Body of pancreas (tissue), 4 donors: ENCODE results near the gene ASTN2. TPM values are rescaled to one million over a fixed set of nuclear protein-coding genes. Genes with fewer than 3 reads are reported as not detected.

Experiments
- ATAC-seq: fragments of 150-250 bp; one replicate; pipeline ENCODE4 v1.9.1; 2016
- DNase-seq, 4 donors: peaks; one replicate each; pipeline ENCODE4 v3.0.0-alpha.2; 2019
- H3K27ac ChIP-seq, 4 donors: fragments of 200-600 bp; sonication (generic); 1 replicate in 3 of 4; 2 replicates in 1 of 4; pipeline versions ENCODE4 v1.5.1 to v1.6.1; 2016 to 2019; ENCODE audit warnings: mild to moderate bottlenecking in 1 of 4, mixed read lengths in 1 of 4, moderate library complexity in 1 of 4
- H3K27me3 ChIP-seq, 2 donors: fragments of 200-600 bp; sonication (generic); one replicate each; pipeline ENCODE4 v1.6.0; 2016; ENCODE audit warnings: mild to moderate bottlenecking in 1 of 2
- H3K36me3 ChIP-seq, 2 donors: fragments of 200-600 bp; sonication (generic); replicated peaks in 1 of 2; 2 replicates each; pipeline ENCODE4 v1.5.1; 2016; ENCODE audit warnings: low read depth in 2 of 2; ENCODE audit not compliant: insufficient read depth in 1 of 2
- H3K4me1 ChIP-seq: fragments of 200-600 bp; sonication (generic); one replicate; pipeline ENCODE4 v1.6.0; 2016
- H3K4me3 ChIP-seq, 2 donors: fragments of 200-600 bp; sonication (generic); 1 replicate in 1 of 2; 2 replicates in 1 of 2; pipeline ENCODE4 v1.5.1; 2016 to 2019
- H3K9me3 ChIP-seq, 3 donors: fragments of 200-600 bp; sonication (generic); 1 replicate in 2 of 3; 2 replicates in 1 of 3; pipeline ENCODE4 v1.5.1; 2016
- CTCF ChIP-seq, 7 experiments: fragments of 450-650 bp in 4 of 7; fragments of 200-600 bp in 3 of 7; sonication (generic) in 3 of 7; IDR thresholded peaks; one replicate each; pipeline ENCODE4 v1.5.1; 2016 to 2019; ENCODE audit warnings: antibody characterized with exemption in 7 of 7
- POLR2A ChIP-seq, 3 donors: fragments of 450-650 bp; IDR thresholded peaks; one replicate each; pipeline ENCODE4 v1.6.1; 2016; ENCODE audit warnings: antibody characterized with exemption in 3 of 3, mild to moderate bottlenecking in 2 of 3
- WGBS, 2 donors: methylation state at CpG; one replicate each; pipeline ENCODE4 v1.1.5; 2017; 5-methylcytosine and 5-hydroxymethylcytosine counted together
- intact Hi-C: fragments of 100-400 bp; cut with DNase I; formaldehyde crosslinking; loops from one replicate; pipeline ENCODE4 v1.15.1; 2023
- total RNA-seq, 2 donors: library from RNA; depleted of rRNA; stranded (reverse); fragments of >200 nt; gene quantifications; one replicate each; pipeline ENCODE4 v1.1.0, GENCODE V29; 2016

ASTN2 gene
- total RNA-seq, 2 donors from 2014 or later = 8.2 to 9.6 TPM

- H3K4me3 ChIP-seq = no peak overlapping the region
- intact Hi-C loops = no loop called here
- no peaks in the 10 kb centered on the region for H3K36me3 ChIP-seq
- TF ChIP-seq POLR2A (IDR thresholded peaks at IDR 0.05) (no peak), CTCF (IDR thresholded peaks at IDR 0.05) (no peak)
- 17 to 18% methylated on average over 1 of the region's 1 CpG for WGBS, 2 donors
- no peaks in the 10 kb centered on the region for H3K9me3 ChIP-seq
- H3K4me1 ChIP-seq = peaks cover 21% of the 10 kb centered on the region
- ATAC-seq = no peak
- H3K27me3 ChIP-seq = no peaks in the 10 kb centered on the region
- no peak for DNase-seq
- H3K27ac ChIP-seq = no peak overlapping the region
Observed at GRCh38 chr9:116705531-116705930, 709.3 kb downstream of the ASTN2 start.

- no peaks in the 10 kb centered on the region for H3K9me3 ChIP-seq
- H3K27ac ChIP-seq = no peak overlapping the region
- H3K4me3 ChIP-seq = no peak overlapping the region
- ATAC-seq (no peak), DNase-seq (no peak)
- peaks cover 0 to 1% of the 10 kb centered on the region in 2 donors for H3K36me3 ChIP-seq
- no peak for TF ChIP-seq CTCF (IDR thresholded peaks at IDR 0.05)
- TF ChIP-seq POLR2A (IDR thresholded peaks at IDR 0.05) = no peak
- H3K4me1 ChIP-seq = peaks cover 21% of the 10 kb centered on the region
- no peaks in the 10 kb centered on the region for H3K27me3 ChIP-seq
- intact Hi-C loops = no loop called here
Observed at GRCh38 chr9:116704470-116704869, 710.4 kb downstream of the ASTN2 start.

- H3K9me3 ChIP-seq = no peaks in the 10 kb centered on the region
- 96 to 100% methylated on average over 3 of the region's 3 CpGs for WGBS, 2 donors
- no peak for TF ChIP-seq CTCF (IDR thresholded peaks at IDR 0.05)
- TF ChIP-seq POLR2A (IDR thresholded peaks at IDR 0.05) = no peak
- H3K4me1 ChIP-seq = peaks cover 21% of the 10 kb centered on the region
- no peaks in the 10 kb centered on the region for H3K27me3 ChIP-seq
- no peak overlapping the region for H3K27ac ChIP-seq
- ATAC-seq (no peak), DNase-seq (no peak)
- intact Hi-C loops = no loop called here
- no peak overlapping the region for H3K4me3 ChIP-seq
- peaks cover 0 to 6% of the 10 kb centered on the region in 2 donors for H3K36me3 ChIP-seq
Observed at GRCh38 chr9:116703634-116704033, 711.2 kb downstream of the ASTN2 start.

GRCh38 chr9:116701940-116702642, 712.8 kb downstream of the ASTN2 start:
- DNase-seq (no peak), ATAC-seq (no peak)
- Histone ChIP-seq H3K4me3 (no peak overlapping the region), H3K4me1 (peaks cover 21% of the 10 kb centered on the region), H3K9me3 (no peaks in the 10 kb centered on the region), H3K27me3 (no peaks in the 10 kb centered on the region), H3K36me3 (peaks cover 0 to 12% of the 10 kb centered on the region in 2 donors), H3K27ac (no peak overlapping the region)
- intact Hi-C loops = no loop called here
- WGBS, 2 donors = 33 to 87% methylated on average over 2 of the region's 2 CpGs
- TF ChIP-seq CTCF (IDR thresholded peaks at IDR 0.05) = no peak
- TF ChIP-seq POLR2A (IDR thresholded peaks at IDR 0.05) = no peak
